ENCODE measurements around the gene UEVLD. TPM values are rescaled to one million over a fixed set of nuclear protein-coding genes. Genes with fewer than 3 reads are reported as not detected.

Gene UEVLD
- total and polyA plus RNA-seq, 4 donors, result 5.7 to 15.5 (median 6.7) TPM

- no peaks in the 10 kb centered on the region for H3K9me3 ChIP-seq (ENCODE audit: control insufficient read depth in 4 of 4, low read length in 3 of 4)
- no peak overlapping the region for H3K9ac ChIP-seq (ENCODE audit: low read depth in 1 of 2, low read length in 2 of 2)
- H3K36me3 ChIP-seq (ENCODE audit: control insufficient read depth in 4 of 4, insufficient read depth in 3 of 4, low read depth in 1 of 4, low read length in 3 of 4), result peaks cover 0 to 5% (median 0%) of the 10 kb centered on the region in 4 donors
- 39% methylated on average over 1 of the region's 1 CpG for WGBS
- no peak overlapping the region for H3K27ac ChIP-seq (ENCODE audit: low read depth in 1 of 2, low read length in 2 of 2)
- TF ChIP-seq FOXA1 (IDR thresholded peaks at IDR 0.05) (no peak), GABPA (IDR thresholded peaks at IDR 0.05 in 1 of 2, conservative IDR thresholded peaks at IDR 0.05 in 1 of 2) (peak in 1 of 2 donors; percentile 55), RXRA (IDR thresholded peaks at IDR 0.05) (peak in 1 of 2 donors; percentile 36), HNF4A (conservative IDR thresholded peaks at IDR 0.05) (peak; percentile 55 to 80), YY1 (IDR thresholded peaks at IDR 0.05) (peak; percentile 56), FOXA2 (IDR thresholded peaks at IDR 0.05) (peak; percentile 24)
- no peak overlapping the region for H3K4me3 ChIP-seq (ENCODE audit: low read depth in 1 of 3, low read length in 3 of 3)
- peaks cover 0 to 10% (median 3%) of the 10 kb centered on the region in 4 donors for H3K4me1 ChIP-seq (ENCODE audit: control insufficient read depth in 4 of 4, insufficient read depth in 4 of 4, low read length in 3 of 4)
- H3K27me3 ChIP-seq (ENCODE audit: control insufficient read depth in 4 of 4, insufficient read depth in 4 of 4, low read length in 3 of 4), result no peaks in the 10 kb centered on the region
- DNase-seq (ENCODE audit: low spot score), result no peak
Measured at GRCh38 chr11:18534245-18534644, 54.3 kb downstream of the UEVLD start.

DNA sequence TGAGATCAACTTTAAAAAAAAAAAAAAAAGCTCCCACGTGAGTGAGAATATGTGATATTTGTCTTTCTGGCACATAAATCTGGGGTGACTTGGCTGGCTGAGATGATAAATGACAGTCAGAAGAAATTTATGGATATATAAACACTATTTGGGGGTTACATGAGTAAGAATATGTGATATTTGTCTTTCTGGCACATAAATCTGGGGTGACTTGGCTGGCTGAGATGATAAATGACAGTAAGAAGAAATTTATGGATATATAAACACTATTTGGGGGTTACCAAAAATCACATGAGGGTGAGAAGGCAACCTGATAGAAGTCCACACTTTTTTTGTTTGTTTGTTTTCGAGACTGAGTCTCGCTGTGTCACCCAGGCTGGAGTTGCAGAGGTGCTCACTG, 55.2 kb downstream of the UEVLD start:
- Histone ChIP-seq H3K9ac (ENCODE audit: low read depth in 1 of 2, low read length in 2 of 2) (no peak overlapping the region), H3K36me3 (ENCODE audit: control insufficient read depth in 4 of 4, insufficient read depth in 3 of 4, low read depth in 1 of 4, low read length in 3 of 4) (peaks cover 0 to 5% (median 0%) of the 10 kb centered on the region in 4 donors), H3K27ac (ENCODE audit: low read depth in 1 of 2, low read length in 2 of 2) (no peak overlapping the region), H3K27me3 (ENCODE audit: control insufficient read depth in 4 of 4, insufficient read depth in 4 of 4, low read length in 3 of 4) (no peaks in the 10 kb centered on the region), H3K4me1 (ENCODE audit: control insufficient read depth in 4 of 4, insufficient read depth in 4 of 4, low read length in 3 of 4) (peaks cover 0 to 10% (median 3%) of the 10 kb centered on the region in 4 donors), H3K9me3 (ENCODE audit: control insufficient read depth in 4 of 4, low read length in 3 of 4) (no peaks in the 10 kb centered on the region), H3K4me3 (ENCODE audit: low read depth in 1 of 3, low read length in 3 of 3) (no peak overlapping the region)
- TF ChIP-seq FOXA1 (IDR thresholded peaks at IDR 0.05), result no peak
- no peak for TF ChIP-seq GABPA (IDR thresholded peaks at IDR 0.05 in 1 of 2, conservative IDR thresholded peaks at IDR 0.05 in 1 of 2)
- TF ChIP-seq, protein P1, sequence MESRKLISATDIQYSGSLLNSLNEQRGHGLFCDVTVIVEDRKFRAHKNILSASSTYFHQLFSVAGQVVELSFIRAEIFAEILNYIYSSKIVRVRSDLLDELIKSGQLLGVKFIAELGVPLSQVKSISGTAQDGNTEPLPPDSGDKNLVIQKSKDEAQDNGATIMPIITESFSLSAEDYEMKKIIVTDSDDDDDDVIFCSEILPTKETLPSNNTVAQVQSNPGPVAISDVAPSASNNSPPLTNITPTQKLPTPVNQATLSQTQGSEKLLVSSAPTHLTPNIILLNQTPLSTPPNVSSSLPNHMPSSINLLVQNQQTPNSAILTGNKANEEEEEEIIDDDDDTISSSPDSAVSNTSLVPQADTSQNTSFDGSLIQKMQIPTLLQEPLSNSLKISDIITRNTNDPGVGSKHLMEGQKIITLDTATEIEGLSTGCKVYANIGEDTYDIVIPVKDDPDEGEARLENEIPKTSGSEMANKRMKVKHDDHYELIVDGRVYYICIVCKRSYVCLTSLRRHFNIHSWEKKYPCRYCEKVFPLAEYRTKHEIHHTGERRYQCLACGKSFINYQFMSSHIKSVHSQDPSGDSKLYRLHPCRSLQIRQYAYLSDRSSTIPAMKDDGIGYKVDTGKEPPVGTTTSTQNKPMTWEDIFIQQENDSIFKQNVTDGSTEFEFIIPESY (IDR thresholded peaks at IDR 0.05), result no peak
- TF ChIP-seq, protein P2, sequence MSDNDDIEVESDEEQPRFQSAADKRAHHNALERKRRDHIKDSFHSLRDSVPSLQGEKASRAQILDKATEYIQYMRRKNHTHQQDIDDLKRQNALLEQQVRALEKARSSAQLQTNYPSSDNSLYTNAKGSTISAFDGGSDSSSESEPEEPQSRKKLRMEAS (IDR thresholded peaks at IDR 0.05), result no peak
- no peak for TF ChIP-seq NR2F2 (IDR thresholded peaks at IDR 0.05)
- TF ChIP-seq HNF4G (IDR thresholded peaks at IDR 0.05), result no peak
- TF ChIP-seq JUND (IDR thresholded peaks at IDR 0.05), result no peak
- TF ChIP-seq HNF4A (conservative IDR thresholded peaks at IDR 0.05), result no peak
- no peak for TF ChIP-seq RXRA (IDR thresholded peaks at IDR 0.05)
- no peak for TF ChIP-seq TAF1 (conservative IDR thresholded peaks at IDR 0.05)
- TF ChIP-seq ATF3 (IDR thresholded peaks at IDR 0.05), result no peak
- no peak for TF ChIP-seq SP1 (IDR thresholded peaks at IDR 0.05)
- no peak for TF ChIP-seq FOXA2 (IDR thresholded peaks at IDR 0.05)
- TF ChIP-seq RAD21 (IDR thresholded peaks at IDR 0.05), result no peak
- no peak for TF ChIP-seq EGR1 (IDR thresholded peaks at IDR 0.05; ENCODE audit: low read depth in 2 of 2)
- no peak for DNase-seq (ENCODE audit: low spot score)
- 94% methylated on average over 3 of the region's 3 CpGs for WGBS

DNA sequence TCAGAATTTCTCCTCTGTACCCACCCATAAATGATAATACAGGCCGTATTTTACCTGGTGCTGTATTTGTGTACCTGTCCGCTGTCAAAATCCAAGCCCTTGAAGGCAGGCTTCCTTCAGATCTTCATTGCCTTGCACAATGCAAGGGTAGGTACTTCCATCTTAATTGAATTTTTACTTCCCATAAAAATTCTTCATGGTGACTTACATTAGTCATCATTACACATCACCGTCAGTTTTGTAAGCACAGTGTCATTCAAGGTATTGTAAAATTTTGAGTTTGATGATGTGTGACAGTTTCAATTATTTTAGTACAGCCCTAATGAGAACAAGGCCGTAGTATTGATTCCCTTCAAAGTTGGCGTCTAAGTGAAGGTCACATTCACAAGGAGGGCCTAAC, 61.0 kb downstream of the UEVLD start:
- Histone ChIP-seq H3K9me3 (ENCODE audit: control insufficient read depth in 4 of 4, low read length in 3 of 4) (no peaks in the 10 kb centered on the region), H3K27ac (ENCODE audit: low read depth in 1 of 2, low read length in 2 of 2) (peak overlapping the region; percentile 87 to 94), H3K27me3 (ENCODE audit: control insufficient read depth in 4 of 4, insufficient read depth in 4 of 4, low read length in 3 of 4) (no peaks in the 10 kb centered on the region), H3K36me3 (ENCODE audit: control insufficient read depth in 4 of 4, insufficient read depth in 3 of 4, low read depth in 1 of 4, low read length in 3 of 4) (no peaks in the 10 kb centered on the region), H3K4me1 (ENCODE audit: control insufficient read depth in 4 of 4, insufficient read depth in 4 of 4, low read length in 3 of 4) (peaks cover 2 to 22% (median 17%) of the 10 kb centered on the region in 4 donors), H3K4me3 (ENCODE audit: low read depth in 1 of 3, low read length in 3 of 3) (peak overlapping the region; percentile 90 to 99 (median 92)), H3K9ac (ENCODE audit: low read depth in 1 of 2, low read length in 2 of 2) (peak overlapping the region; percentile 96 to 97)
- no peak for DNase-seq (ENCODE audit: low spot score)
- 23% methylated on average over 5 of the region's 5 CpGs for WGBS
- no peak for TF ChIP-seq HNF4G (IDR thresholded peaks at IDR 0.05)
- TF ChIP-seq, protein P3, sequence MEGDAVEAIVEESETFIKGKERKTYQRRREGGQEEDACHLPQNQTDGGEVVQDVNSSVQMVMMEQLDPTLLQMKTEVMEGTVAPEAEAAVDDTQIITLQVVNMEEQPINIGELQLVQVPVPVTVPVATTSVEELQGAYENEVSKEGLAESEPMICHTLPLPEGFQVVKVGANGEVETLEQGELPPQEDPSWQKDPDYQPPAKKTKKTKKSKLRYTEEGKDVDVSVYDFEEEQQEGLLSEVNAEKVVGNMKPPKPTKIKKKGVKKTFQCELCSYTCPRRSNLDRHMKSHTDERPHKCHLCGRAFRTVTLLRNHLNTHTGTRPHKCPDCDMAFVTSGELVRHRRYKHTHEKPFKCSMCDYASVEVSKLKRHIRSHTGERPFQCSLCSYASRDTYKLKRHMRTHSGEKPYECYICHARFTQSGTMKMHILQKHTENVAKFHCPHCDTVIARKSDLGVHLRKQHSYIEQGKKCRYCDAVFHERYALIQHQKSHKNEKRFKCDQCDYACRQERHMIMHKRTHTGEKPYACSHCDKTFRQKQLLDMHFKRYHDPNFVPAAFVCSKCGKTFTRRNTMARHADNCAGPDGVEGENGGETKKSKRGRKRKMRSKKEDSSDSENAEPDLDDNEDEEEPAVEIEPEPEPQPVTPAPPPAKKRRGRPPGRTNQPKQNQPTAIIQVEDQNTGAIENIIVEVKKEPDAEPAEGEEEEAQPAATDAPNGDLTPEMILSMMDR (IDR thresholded peaks at IDR 0.05; ENCODE audit: low read depth, low read length, missing input control), result no peak
- TF ChIP-seq, protein P2 (IDR thresholded peaks at IDR 0.05), result no peak
- no peak for TF ChIP-seq TAF1 (conservative IDR thresholded peaks at IDR 0.05)
- TF ChIP-seq FOXA2 (IDR thresholded peaks at IDR 0.05), result no peak
- no peak for TF ChIP-seq FOXA1 (IDR thresholded peaks at IDR 0.05)
- TF ChIP-seq ATF3 (IDR thresholded peaks at IDR 0.05), result no peak
- TF ChIP-seq RAD21 (IDR thresholded peaks at IDR 0.05), result no peak
- TF ChIP-seq HNF4A (conservative IDR thresholded peaks at IDR 0.05), result no peak
- no peak for TF ChIP-seq SP1 (IDR thresholded peaks at IDR 0.05)
- no peak for TF ChIP-seq EGR1 (IDR thresholded peaks at IDR 0.05; ENCODE audit: low read depth in 2 of 2)
- TF ChIP-seq GABPA (IDR thresholded peaks at IDR 0.05 in 1 of 2, conservative IDR thresholded peaks at IDR 0.05 in 1 of 2), result no peak
- no peak for TF ChIP-seq JUND (IDR thresholded peaks at IDR 0.05)
- TF ChIP-seq RXRA (IDR thresholded peaks at IDR 0.05), result no peak
- TF ChIP-seq, protein P4, sequence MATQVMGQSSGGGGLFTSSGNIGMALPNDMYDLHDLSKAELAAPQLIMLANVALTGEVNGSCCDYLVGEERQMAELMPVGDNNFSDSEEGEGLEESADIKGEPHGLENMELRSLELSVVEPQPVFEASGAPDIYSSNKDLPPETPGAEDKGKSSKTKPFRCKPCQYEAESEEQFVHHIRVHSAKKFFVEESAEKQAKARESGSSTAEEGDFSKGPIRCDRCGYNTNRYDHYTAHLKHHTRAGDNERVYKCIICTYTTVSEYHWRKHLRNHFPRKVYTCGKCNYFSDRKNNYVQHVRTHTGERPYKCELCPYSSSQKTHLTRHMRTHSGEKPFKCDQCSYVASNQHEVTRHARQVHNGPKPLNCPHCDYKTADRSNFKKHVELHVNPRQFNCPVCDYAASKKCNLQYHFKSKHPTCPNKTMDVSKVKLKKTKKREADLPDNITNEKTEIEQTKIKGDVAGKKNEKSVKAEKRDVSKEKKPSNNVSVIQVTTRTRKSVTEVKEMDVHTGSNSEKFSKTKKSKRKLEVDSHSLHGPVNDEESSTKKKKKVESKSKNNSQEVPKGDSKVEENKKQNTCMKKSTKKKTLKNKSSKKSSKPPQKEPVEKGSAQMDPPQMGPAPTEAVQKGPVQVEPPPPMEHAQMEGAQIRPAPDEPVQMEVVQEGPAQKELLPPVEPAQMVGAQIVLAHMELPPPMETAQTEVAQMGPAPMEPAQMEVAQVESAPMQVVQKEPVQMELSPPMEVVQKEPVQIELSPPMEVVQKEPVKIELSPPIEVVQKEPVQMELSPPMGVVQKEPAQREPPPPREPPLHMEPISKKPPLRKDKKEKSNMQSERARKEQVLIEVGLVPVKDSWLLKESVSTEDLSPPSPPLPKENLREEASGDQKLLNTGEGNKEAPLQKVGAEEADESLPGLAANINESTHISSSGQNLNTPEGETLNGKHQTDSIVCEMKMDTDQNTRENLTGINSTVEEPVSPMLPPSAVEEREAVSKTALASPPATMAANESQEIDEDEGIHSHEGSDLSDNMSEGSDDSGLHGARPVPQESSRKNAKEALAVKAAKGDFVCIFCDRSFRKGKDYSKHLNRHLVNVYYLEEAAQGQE (IDR thresholded peaks at IDR 0.05), result no peak
